Hepatocyte (in vitro differentiated cells): Measurements from ENCODE around the gene ZNF24.

Experiments used
- CTCF ChIP-seq: fragments of 200-600 bp; sonication (generic); IDR thresholded peaks from 2 replicates; pipeline ENCODE4 v1.5.1; 2016; ENCODE audit warnings: antibody characterized with exemption, mild to moderate bottlenecking; ENCODE audit not compliant: poor library complexity
- EZH2 ChIP-seq: fragments of 200-600 bp; sonication (generic); IDR thresholded peaks from 2 replicates; pipeline ENCODE4 v1.6.1; 2016; ENCODE audit warnings: antibody characterized with exemption, mild to moderate bottlenecking, borderline replicate concordance
- EZH2phosphoT487 ChIP-seq: fragments of 200-600 bp; sonication (generic); IDR thresholded peaks from one replicate; pipeline ENCODE4 v1.6.1; 2018; ENCODE audit warnings: antibody characterized with exemption, mild to moderate bottlenecking, low read depth, moderate library complexity; ENCODE audit not compliant: unreplicated experiment, severe bottlenecking

- no peak for TF ChIP-seq CTCF
- TF ChIP-seq EZH2phosphoT487 = no peak
- no peak for TF ChIP-seq EZH2
Observed at GRCh38 chr18:35290094-35290735, 54.0 kb downstream of the ZNF24 start, which contains the start of gene ZSCAN30.
